Activated CD8-positive, alpha-beta memory T cell treated with anti-CD3 and anti-CD28 coated beads for 36 hours (primary cell): ENCODE data around the gene EYA2. TPM values are rescaled to one million over a fixed set of nuclear protein-coding genes. Genes with fewer than 3 reads are reported as not detected.

Source experiments
- CTCF ChIA-PET: fragments of 350-600 bp; sonication (Branson Sonifier 250); formaldehyde crosslinking; loops from one replicate; lab custom pipeline; 2021; ENCODE audit warnings: antibody characterized with exemption; lab: Charles Lee
- POLR2A ChIA-PET: fragments of 350-600 bp; sonication (Branson Sonifier 250); formaldehyde crosslinking; loops from one replicate; lab custom pipeline; 2021; ENCODE audit warnings: antibody characterized with exemption; lab: Charles Lee
- total RNA-seq, 2 experiments: library from RNA; stranded (reverse); gene quantifications; one replicate each; pipeline ENCODE4 v1.2.3, GENCODE V29; 2021

EYA2 gene
- total RNA-seq, 2 experiments from 2014 or later = not detected

GRCh38 chr20:47049771-47050170 lies 155.1 kb downstream of the EYA2 start:
- POLR2A ChIA-PET = no interaction called here

GRCh38 chr20:47050996-47051395 lies 156.4 kb downstream of the EYA2 start:
- CTCF ChIA-PET = no interaction called here
- POLR2A ChIA-PET = no interaction called here

More at GRCh38 chr20:47049771-47050170, 155.1 kb downstream of the EYA2 start:
- CTCF ChIA-PET = no interaction called here

- CTCF ChIA-PET = no interaction called here
- POLR2A ChIA-PET = no interaction called here
These were observed 157.4 kb downstream of the EYA2 start for GRCh38 chr20:47051936-47052526.

- ChIA-PET CTCF (no interaction called here), POLR2A (no interaction called here)
These were observed 159.9 kb downstream of the EYA2 start for GRCh38 chr20:47054506-47054905.

GRCh38 chr20:47054945-47055344 lies 160.3 kb downstream of the EYA2 start:
- POLR2A ChIA-PET = no interaction called here
- CTCF ChIA-PET = no interaction called here

GRCh38 chr20:47055699-47056369 lies 161.2 kb downstream of the EYA2 start:
- CTCF ChIA-PET = no interaction called here
- POLR2A ChIA-PET = no interaction called here

- CTCF ChIA-PET = no interaction called here
These were observed 163.0 kb downstream of the EYA2 start for GRCh38 chr20:47057661-47058060.

GRCh38 chr20:47058236-47058635 lies 163.6 kb downstream of the EYA2 start:
- ChIA-PET CTCF (no interaction called here), POLR2A (no interaction called here)

More at GRCh38 chr20:47057661-47058060, 163.0 kb downstream of the EYA2 start:
- POLR2A ChIA-PET = no interaction called here

- POLR2A ChIA-PET = no interaction called here
- CTCF ChIA-PET = no interaction called here
These were observed 164.9 kb downstream of the EYA2 start for GRCh38 chr20:47059536-47059935.

- ChIA-PET POLR2A (no interaction called here), CTCF (no interaction called here)
These were observed 166.9 kb downstream of the EYA2 start for GRCh38 chr20:47061549-47061948.

- POLR2A ChIA-PET = no interaction called here
- CTCF ChIA-PET = no interaction called here
These were observed 167.7 kb downstream of the EYA2 start for GRCh38 chr20:47062226-47062890.

GRCh38 chr20:47063407-47063806 lies 168.8 kb downstream of the EYA2 start:
- ChIA-PET CTCF (no interaction called here), POLR2A (no interaction called here)

GRCh38 chr20:47063808-47064207 lies 169.2 kb downstream of the EYA2 start:
- CTCF ChIA-PET = no interaction called here
- POLR2A ChIA-PET = no interaction called here

GRCh38 chr20:47066484-47067270 lies 172.0 kb downstream of the EYA2 start:
- CTCF ChIA-PET = no interaction called here
- POLR2A ChIA-PET = no interaction called here

GRCh38 chr20:47067776-47068175 lies 173.1 kb downstream of the EYA2 start:
- POLR2A ChIA-PET = no interaction called here

GRCh38 chr20:47070176-47070575 lies 175.5 kb downstream of the EYA2 start:
- ChIA-PET POLR2A (no interaction called here), CTCF (no interaction called here)

More at GRCh38 chr20:47067776-47068175, 173.1 kb downstream of the EYA2 start:
- CTCF ChIA-PET = no interaction called here

GRCh38 chr20:47071646-47072185 lies 177.1 kb downstream of the EYA2 start:
- ChIA-PET CTCF (no interaction called here), POLR2A (no interaction called here)

- POLR2A ChIA-PET = no interaction called here
- CTCF ChIA-PET = no interaction called here
These were observed 179.3 kb downstream of the EYA2 start for GRCh38 chr20:47073766-47074475.

- POLR2A ChIA-PET = no interaction called here
- CTCF ChIA-PET = no interaction called here
These were observed 180.6 kb downstream of the EYA2 start for GRCh38 chr20:47075263-47075662.
